ACHN (cell line): Measurements from ENCODE around the gene BID.

Experiments
- DNase-seq: peaks from one replicate; pipeline ENCODE4 v3.0.0-alpha.2; 2015
- in situ Hi-C: cut with HindIII; loops from 2 replicates; pipeline ENCODE4 v1.10.0; 2017; ENCODE audit warnings: low sequenced_read_pairs, low pct_ligation_motif_present, low pct_unique_long_range_greater_than_20kb

The BID gene

DNA sequence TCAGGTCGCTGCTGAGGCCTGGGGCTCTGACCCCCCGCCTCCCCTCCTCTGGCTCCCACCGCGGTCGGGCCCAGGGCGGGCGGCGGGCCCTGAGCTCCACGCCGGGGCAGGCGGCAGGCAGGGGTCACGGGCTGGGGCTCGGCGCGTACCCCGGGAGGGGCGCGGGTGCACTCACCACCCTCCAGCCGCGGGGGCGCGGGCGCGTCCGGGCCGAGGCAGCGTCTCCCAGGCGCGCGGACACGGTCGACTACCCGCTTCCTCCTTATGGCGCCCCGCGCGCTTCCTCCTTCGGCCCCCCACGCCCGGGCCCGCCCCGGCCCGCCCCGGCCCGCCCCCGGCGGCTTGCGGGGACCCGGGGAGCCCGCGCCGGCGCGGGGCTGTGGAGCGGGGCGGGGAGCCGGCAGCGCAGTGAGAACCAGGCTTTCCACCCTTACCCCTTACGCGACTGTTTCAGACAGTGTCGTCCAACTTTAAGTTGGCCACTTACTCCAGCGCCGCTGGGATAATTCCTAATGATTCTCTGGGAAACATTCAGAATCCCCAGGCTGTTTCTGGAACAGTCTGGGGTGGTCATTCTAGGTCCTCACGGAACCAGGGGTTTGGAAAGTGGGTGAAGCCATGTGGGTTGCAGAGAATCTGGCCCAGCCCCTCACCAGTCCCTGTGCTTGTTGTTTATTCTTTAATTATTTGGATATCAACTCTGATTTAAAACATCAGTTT is at the start of gene BID:
TSS of gene BID (minus strand) at position 264 of the 720 bp plus-strand sequence. CDS start 24,353 bp downstream, outside the sequence.
- in situ Hi-C loops, result no loop called here

DNA sequence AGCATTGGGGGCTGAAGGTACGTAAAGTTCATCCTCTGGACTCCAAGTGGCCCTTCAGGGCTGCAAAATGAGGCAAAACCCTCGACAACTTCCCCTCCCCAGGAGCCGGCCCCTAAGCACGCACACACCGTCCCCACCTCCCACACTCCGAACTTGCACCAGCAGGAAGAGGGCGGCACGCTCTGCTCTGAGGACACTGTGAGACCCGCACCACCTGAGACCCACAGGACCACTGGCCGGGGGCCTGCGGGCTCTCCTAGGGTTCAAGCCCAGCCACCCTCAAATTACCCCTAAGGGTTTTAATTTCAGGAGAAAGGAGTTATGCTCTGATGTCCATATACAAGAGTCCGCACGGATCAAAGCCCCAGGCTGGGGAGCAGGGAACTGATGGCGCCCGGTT is 49.7 kb upstream of the BID start:
- in situ Hi-C loops, result no loop called here
- DNase-seq, result no peak

More for the DNA sequence above, at the start of gene BID:
- peak; percentile 49 for DNase-seq

- in situ Hi-C loops, result no loop called here
- DNase-seq, result no peak
Measured at GRCh38 chr22:17823226-17823625, 49.0 kb upstream of the BID start.

DNA sequence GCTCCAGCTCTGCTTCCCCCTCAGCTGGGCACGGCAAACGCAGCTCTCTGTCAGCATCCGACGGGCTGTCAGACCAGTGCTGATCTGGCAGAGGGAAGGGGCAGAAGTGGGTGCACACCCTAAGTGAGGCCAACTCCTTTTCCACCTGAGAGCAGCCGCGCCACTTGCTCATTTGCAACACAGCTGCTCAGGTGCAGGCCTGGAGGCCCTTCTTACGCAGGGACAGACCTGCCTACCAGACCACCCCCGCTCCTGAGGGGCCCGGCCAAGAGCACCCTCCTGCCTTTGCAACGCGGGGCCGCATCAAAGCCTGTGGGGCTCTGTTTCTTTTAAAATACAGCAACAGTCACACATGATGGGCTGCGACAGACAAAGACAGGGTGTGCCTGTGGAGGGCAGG is 47.8 kb upstream of the BID start:
- in situ Hi-C loops, result no loop called here
- no peak for DNase-seq

DNA sequence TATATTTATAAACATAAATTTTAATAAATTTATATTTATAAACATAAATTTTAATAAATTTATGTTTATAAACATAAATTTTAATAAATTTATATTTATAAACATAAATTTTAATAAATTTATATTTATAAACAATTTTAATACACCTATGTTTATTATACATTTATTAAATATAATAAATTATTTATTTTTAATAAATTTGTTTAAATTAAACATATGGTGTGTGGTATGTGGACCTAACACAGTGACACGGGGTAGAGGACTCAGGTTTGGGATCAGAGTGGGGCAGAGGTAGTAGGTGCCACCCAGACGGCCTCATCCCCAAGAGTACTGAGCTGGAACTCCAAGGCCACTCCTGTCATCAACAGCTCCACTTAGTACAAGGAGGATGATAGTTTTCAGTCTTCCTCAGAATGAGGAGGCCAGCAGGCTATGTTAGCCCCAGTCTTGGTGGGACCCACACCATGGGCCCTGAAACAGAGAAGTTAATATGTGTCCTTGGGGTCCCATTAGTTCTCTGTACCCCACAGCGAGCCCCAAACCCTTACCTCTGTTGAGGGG is 46.7 kb upstream of the BID start:
- in situ Hi-C loops, result no loop called here
- no peak for DNase-seq

GRCh38 chr22:17818649-17819048 is 44.4 kb upstream of the BID start:
- in situ Hi-C loops, result no loop called here
- DNase-seq, result no peak

DNA sequence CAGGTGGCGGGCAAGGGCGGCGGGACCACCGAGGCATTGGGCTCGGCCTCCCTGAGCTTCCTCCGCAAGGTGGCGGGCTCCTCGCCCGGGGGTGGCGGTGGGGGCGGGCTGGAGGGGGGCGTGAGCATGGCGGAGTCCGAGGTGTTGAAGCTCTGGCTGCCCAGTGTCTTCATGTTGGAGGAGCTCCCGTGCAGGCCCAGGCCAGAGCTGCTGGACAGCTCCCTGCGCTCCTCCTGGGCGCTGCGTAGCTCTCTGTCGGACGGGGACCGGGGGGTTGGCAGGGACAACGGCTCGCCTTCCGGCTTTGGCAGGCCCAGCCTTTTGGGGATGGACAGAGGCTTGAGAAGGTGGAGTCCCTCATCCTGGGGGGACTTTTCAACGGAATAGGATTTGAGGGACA is 43.9 kb upstream of the BID start:
- in situ Hi-C loops, result no loop called here

DNA sequence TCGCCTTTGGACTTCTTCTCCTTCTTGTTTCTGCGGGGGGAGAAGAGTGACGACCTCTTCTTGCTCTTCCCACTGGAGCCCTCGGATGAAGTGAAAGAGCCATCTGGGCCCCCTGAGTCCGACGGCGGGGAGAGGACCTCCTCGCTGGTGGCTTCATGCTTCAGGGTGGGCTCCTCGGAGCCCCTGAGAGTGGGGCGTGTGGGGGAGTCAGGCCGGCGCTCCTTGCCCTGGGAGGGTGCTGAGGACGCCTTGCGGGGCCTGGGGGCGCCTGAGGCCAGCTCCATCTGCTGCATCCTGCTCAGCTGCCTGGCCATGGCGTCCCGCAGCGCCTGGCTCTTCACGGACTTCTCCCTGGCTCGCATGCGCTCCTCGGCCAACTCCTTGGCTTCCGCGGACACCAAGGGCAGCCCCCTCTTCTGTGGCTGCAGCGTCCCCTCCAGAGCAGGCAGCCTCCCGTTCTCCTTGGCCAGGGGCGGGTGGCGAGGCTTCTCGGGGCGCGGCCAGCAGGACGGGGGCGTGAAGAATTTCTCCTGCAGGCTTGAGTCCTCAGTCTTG is 43.3 kb upstream of the BID start:
- DNase-seq, result no peak
- in situ Hi-C loops, result no loop called here

More for the DNA sequence above, 43.9 kb upstream of the BID start:
- no peak for DNase-seq

DNA sequence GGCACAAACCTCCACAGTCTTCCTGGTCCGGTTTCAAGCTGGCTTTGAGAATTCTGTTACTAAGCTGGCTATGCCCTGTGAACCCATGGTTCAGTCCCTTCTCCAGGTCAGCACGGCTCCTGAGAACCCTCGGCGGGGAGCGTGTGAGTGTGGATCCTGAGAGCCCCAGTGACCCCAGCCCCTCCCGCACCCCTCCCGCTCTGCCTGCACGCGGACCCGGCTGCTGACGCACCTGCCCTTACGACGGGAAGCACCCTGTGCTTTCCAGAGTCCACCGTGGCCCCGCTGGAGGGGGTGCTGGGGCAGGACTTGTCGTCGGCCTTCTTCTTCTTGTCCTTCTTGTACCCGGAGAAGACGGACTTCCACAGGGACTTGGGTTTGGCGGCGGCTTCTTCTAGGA is 42.8 kb upstream of the BID start:
- DNase-seq, result no peak
- in situ Hi-C loops, result no loop called here

GRCh38 chr22:17816649-17817048 is 42.4 kb upstream of the BID start:
- DNase-seq, result no peak
- in situ Hi-C loops, result no loop called here

DNA sequence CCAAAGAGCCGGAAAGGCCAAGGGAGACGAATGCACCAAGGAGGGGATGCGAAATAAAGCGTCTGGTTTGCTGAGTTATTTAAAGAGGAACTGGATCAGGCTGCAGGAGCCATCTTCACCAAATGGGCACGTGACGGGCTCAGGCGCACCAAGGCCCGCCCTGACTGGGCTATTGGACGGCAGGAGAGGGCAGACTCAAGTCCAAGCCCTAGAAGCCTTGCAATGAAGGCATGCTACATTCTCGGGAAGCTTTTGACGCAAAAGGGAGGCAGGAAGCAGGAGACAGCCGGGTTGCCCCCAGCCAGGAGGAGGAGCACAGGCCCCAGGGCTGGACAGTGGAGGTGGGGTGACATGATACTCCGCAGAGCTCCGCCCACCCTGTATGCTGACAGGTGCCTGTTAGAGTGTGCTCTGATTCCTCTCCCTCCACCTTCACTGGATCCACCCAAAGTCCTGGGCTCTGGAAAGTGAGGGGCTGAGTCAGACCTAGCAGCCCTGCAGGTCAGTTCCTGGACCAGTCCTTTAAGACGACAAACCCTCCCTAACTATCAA is 41.5 kb upstream of the BID start:
- in situ Hi-C loops, result no loop called here
- no peak for DNase-seq

DNA sequence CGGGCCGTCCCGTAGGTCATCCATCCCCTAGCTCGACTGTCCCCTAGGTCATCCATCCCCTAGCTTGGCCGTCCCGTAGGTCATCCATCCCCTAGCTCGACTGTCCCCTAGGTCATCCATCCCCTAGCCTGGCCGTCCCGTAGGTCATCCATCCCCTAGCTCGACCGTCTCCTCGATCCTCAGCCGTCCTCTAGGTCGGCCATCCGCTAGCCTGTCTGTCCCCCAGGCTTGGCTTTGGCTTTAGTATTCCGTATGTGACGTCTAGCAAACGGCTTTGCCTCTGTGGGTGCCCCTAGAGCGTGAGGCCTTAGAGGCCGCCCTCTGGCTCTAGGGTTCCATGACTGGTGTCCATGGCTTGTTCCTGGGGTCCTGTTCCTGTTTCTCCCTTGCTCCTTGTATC is 40.6 kb upstream of the BID start:
- no peak for DNase-seq
- in situ Hi-C loops, result no loop called here

- DNase-seq, result no peak
- in situ Hi-C loops, result no loop called here
Measured at GRCh38 chr22:17814084-17814483, 39.8 kb upstream of the BID start.

DNA sequence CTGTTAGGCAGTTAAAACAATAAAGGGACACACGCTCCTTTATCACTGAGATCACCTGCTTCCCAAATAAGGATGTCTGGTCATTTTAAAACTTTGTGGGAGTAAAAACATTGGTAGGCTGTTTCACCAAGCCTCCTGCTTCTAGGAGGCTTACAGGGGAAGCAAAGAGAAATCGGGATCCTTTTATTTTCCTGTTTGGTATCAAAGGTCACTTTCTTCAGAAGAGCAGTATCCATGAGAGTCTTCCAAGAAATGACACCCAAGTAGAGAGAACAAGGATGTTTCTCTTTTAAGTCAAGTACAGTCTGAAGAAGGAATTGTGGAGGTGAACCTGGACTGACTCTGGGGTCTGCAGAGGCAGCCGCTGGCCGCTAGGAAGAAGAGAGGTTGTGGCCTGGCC is 36.9 kb upstream of the BID start:
- DNase-seq, result no peak
- in situ Hi-C loops, result no loop called here

GRCh38 chr22:17810570-17811116 is 36.4 kb upstream of the BID start:
- no peak for DNase-seq
- in situ Hi-C loops, result no loop called here

DNA sequence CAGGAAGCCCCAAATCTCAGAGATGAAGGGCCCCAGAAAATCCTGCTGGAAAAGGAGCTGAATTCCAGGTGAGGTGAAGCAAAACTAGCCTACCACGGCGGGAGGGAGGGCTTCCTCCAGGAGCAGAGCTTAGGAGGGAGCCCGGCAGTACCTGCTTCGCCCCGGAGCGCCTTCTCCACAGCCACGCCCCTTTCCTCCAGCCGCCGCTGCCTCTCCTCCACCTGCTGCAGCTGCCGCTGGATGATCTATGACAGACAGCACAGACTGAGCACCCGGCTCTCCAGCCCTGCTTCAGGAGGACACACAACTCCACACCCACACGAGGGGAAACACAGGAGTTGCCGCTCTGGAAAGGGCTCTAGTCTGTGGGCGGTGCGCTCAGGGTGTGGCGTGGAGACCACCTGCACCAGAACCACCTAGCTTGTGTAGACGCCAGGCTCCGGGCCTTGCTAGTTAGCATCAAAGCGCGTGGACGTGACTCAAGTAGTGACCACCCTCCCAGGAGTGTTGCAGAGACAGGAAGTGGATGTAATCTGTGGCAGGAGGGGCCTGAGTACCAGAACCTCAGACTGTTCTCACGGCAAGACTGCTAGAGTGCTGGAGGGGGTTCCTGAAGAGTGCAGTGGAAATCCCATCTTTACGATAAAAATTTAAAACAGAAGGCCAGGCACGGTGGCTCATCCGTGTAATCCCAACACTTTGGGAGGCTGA is 34.6 kb upstream of the BID start:
- DNase-seq, result no peak
- in situ Hi-C loops, result no loop called here

DNA sequence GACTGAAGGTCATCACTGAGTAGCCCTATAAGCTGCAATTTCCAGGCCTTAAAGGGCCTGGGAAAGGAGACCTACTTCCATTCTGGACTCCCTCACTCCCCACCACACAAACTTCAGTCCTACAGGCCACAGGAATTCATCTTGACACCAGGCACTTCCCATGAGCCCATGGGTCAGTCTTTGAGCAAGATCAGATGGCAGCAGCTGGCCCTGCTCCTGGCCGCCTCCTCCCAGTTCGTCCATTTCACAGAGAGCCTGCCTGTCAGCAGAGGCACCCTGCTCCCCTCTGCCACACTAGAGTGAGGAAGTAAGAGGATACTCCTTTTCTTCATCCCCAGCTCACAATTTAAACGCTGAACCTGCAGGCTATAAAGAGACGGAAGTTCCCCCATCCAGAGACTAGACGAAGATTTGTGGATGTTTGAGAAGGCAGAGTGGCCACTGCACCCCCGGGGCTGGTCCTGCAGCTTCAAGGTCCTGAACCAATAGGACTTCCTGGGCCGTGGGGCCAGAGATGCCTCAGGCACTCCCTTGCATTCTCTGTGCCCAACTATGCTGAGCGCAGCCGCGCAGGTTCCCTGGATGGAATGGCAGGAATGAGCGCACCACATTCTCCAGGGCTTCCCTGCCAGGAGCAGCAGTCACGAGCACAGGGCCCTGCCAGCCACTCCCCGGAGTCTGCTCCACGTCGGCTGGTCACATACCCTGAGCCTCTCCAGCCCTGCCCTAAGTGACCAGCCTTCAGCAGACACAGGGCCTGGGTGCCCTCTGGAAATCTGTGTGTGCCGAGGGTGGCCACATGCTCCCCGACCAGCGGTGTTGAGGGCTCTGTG is 33.5 kb upstream of the BID start:
- in situ Hi-C loops, result no loop called here
- DNase-seq, result no peak

GRCh38 chr22:17807086-17807485 is 32.8 kb upstream of the BID start:
- no peak for DNase-seq
- in situ Hi-C loops, result no loop called here
